ENCODE measurements around the gene LIMS2.
A peak's percentile ranks its signal among the peaks of the same experiment; 100 is the strongest.

The LIMS2 gene

DNA sequence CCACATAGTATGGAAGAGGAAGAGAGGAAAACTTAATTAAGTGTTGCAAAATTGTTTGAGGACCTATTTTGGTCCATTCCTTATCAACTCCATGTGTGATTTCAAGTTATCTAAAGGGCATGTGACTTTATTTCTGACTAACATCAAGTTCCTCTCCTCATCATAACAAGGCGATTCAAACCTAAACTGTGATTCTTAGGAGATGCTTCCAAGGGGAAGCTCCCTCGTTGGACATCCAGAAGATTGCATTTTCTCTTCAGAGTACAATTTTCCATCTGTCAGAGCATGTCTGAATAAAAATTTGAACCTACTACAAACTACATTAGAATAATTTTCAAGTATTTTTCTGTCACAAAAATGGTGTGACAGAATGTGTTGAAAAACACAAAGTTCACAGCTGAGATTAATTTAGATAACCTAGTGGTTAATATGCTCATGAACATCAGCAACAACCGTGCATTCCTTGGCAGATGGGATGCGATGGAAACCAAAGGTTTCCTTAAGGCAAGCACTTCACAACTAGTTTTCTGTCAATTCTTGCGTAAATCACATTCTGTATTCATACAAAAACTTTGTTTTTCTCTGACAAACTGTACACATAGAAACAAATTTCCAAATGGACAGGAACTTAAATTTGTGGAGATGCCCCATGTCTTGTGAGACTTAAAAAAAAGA lies 30.2 kb upstream of the LIMS2 start:
- Mint-ChIP-seq H3K27ac (no peak overlapping the region), H3K9me3 (no peaks in the 10 kb centered on the region), H3K27me3 (no peaks in the 10 kb centered on the region), H3K36me3 (ENCODE audit: low read depth) (peaks cover 63% of the 10 kb centered on the region), H3K4me3 (no peak overlapping the region), H3K4me1 (ENCODE audit: low read depth) (peaks cover 41% of the 10 kb centered on the region)

DNA sequence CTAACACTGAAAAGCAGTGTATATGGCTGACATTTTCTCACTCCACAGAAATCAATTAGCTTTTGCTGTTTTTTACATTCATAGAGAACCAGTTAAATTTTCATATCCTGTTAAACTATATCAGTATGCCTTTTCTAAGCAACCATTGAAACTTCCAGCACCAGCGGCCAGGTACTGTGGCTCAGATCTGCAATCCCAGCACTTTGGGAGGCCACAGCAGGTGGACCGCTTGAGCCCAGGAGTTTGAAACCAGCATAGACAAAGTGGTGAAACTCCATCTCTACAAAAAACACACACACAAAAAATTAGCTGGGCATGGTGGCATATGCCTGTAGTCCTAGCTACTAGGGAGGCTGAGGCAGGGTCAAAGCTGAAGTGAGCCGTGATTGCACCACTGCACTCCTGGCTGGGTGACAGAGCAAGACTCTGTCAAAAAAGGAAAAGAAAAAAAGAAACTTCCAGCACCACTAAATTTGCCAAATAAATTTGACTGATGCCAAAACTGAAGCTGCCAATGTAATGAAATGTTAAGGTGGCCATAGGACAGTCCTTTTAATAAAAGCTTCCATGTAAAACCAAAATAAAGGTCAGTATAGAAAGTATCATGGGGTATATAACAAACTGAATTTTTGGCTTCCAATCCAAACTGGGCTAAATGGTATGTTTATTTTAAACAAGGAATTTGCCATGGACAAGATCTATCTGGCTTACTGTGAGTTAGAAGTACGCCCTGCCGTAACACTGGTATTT lies 29.5 kb upstream of the LIMS2 start:
- Mint-ChIP-seq H3K27me3 (no peaks in the 10 kb centered on the region), H3K27ac (no peak overlapping the region), H3K36me3 (ENCODE audit: low read depth) (peaks cover 63% of the 10 kb centered on the region), H3K4me3 (no peak overlapping the region), H3K9me3 (no peaks in the 10 kb centered on the region), H3K4me1 (ENCODE audit: low read depth) (peaks cover 46% of the 10 kb centered on the region)

DNA sequence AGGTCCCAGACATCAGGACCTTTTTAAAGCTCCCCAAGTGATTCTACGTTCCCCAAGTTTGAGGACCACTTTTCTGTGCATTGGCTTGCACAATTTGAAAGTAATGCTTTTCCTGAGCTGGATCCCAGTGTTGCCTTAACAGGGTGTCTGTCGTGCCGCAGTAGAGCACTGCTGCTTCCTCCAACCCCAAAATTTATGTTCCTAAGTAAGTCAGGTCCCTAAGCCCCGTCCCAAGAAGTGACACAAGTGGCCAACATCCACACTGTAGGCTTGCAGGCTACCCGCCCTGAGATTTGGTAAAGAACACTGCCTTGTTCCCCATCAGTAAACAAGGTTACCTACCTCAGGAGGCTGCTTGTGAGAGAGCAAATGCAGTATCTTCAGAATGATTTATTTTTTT lies 28.0 kb upstream of the LIMS2 start:
- Mint-ChIP-seq H3K4me3 (peak overlapping the region; percentile 89), H3K27me3 (no peaks in the 10 kb centered on the region), H3K9me3 (no peaks in the 10 kb centered on the region), H3K36me3 (ENCODE audit: low read depth) (peaks cover 51% of the 10 kb centered on the region), H3K4me1 (ENCODE audit: low read depth) (peaks cover 46% of the 10 kb centered on the region), H3K27ac (no peak overlapping the region)

DNA sequence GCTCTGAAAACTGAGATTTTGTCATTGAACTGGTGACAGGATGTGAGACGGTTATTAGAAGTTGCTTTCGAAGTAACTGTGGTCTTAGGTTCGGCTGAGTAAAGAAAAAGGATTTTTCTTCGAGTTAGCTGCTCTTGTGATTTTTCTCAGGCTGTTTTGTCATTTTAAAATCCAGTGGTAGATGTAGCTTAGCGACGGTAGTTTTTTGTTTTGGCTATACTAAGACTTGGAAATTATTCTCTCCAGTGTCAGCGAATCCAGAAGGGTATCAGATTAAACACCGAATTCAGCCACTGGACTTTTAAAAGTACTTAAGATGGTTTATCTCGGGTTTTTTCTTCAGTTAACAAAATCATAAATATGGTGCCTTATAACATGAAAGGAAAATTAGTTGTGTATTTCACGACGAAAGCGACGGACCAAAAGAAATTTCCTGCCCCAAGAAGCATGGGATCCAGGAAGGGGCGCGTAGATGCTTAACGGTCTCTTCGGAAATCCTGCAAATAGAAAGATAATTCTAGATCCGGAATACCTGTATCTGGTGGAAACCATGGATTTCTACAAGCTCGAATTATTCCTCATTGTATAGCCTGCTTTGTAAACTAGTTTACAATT lies 27.2 kb upstream of the LIMS2 start:
- H3K36me3 Mint-ChIP-seq (ENCODE audit: low read depth) = peaks cover 49% of the 10 kb centered on the region
- H3K9me3 Mint-ChIP-seq = no peaks in the 10 kb centered on the region
- peaks cover 46% of the 10 kb centered on the region for H3K4me1 Mint-ChIP-seq (ENCODE audit: low read depth)
- no peaks in the 10 kb centered on the region for H3K27me3 Mint-ChIP-seq
- H3K27ac Mint-ChIP-seq = peak overlapping the region; percentile 92
- H3K4me3 Mint-ChIP-seq = peak overlapping the region; percentile 89

DNA sequence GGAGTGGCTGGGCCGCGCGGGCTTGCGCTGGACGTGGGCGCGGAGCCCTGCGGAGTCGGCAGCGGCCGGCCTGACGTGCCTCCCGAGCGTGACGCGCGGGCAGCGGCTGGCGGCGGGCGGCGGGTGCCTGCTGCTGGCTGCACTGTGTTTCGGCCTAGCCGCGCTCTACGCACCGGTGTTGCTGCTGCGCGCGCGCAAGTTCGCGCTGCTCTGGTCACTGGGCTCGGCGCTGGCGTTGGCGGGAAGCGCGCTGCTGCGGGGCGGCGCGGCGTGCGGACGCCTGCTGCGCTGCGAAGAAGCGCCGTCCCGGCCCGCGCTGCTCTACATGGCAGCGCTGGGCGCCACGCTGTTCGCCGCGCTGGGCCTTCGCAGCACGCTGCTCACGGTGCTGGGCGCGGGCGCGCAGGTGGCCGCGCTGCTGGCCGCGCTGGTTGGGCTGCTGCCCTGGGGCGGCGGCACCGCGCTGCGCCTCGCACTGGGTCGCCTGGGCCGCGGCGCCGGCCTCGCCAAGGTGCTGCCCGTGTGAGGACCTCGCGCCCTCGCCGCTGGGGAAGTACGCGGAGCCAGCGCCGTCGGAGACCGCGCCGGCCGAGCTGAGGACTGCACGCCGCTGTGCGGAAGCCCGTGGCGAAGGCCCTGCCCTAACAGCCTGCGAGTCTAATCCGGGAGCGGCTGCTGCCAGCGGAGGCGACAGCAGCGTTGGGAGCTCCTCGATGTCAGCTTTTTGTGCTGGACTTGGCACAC lies 26.5 kb upstream of the LIMS2 start:
- peaks cover 46% of the 10 kb centered on the region for H3K4me1 Mint-ChIP-seq (ENCODE audit: low read depth)
- H3K9me3 Mint-ChIP-seq = no peaks in the 10 kb centered on the region
- no peaks in the 10 kb centered on the region for H3K27me3 Mint-ChIP-seq
- H3K4me3 Mint-ChIP-seq = peak overlapping the region; percentile 90
- peaks cover 46% of the 10 kb centered on the region for H3K36me3 Mint-ChIP-seq (ENCODE audit: low read depth)
- peak overlapping the region; percentile 92 for H3K27ac Mint-ChIP-seq

DNA sequence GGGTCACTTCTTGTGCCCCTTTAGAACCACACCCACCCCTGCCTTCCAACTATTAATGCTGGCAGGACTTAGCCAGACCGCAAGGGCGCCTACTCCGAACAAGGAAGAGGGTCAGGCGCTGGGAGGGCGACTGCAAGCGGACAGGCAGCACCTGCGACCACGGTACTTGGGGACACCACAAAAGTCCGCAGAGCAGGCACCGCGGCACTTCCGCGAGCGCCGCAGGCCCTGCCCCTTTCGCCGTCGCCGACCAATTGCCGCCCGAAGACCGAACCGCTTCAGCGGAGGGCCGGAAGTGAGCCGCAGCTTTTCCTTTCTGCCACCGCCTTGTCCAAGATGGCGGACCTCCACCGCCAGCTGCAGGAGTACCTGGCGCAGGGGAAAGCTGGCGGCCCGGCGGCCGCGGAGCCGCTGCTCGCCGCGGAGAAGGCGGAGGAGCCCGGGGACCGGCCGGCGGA lies 25.9 kb upstream of the LIMS2 start, which contains the start of gene SFT2D3:
Gene SFT2D3, plus strand, starts transcription at position 305 of the 458 bp plus-strand sequence. Its CDS starts 32 bp downstream, at position 337.
- H3K27ac Mint-ChIP-seq = peak within 1 kb of the TSS; percentile 92
- H3K36me3 Mint-ChIP-seq (ENCODE audit: low read depth) = peaks cover 40% of the 10 kb centered on the region
- no peaks in the 10 kb centered on the region for H3K9me3 Mint-ChIP-seq
- H3K4me1 Mint-ChIP-seq (ENCODE audit: low read depth) = peaks cover 46% of the 10 kb centered on the region
- H3K27me3 Mint-ChIP-seq = no peaks in the 10 kb centered on the region
- H3K4me3 Mint-ChIP-seq = peak within 1 kb of the TSS; percentile 90

DNA sequence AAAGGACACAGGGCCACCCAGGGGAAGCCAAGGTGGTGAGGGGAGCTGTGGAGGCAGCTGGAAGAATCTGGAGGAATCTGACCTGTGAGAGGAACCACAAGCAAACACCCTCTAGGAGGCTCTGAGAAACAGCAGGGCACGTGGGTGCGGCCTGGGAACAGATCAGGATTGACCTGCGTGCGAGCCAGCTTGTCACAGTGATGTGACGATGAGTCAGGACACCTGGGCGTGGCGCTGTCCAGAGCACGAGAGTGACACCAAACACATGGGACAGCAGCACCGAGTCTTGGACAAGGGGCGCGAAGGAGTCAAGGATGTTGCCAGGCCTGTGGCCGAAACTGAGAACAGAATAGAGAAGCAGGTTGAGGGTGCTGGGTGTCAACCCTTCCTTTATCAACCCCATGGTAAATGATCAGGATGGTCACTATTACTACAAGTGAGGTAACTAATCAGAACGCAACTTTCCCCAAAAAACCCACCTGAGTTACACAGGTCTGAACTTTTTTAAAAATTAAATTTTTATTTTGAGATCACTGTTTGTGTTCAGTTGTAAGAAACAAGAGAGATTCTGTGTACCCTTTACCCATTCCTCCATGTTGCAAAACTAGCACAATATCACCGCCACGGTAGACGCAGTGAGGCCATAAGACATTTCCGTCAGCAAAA lies 25.3 kb upstream of the LIMS2 start:
- Mint-ChIP-seq H3K27ac (peak overlapping the region; percentile 89), H3K4me1 (ENCODE audit: low read depth) (peaks cover 46% of the 10 kb centered on the region), H3K27me3 (no peaks in the 10 kb centered on the region), H3K4me3 (peak overlapping the region; percentile 90), H3K36me3 (ENCODE audit: low read depth) (peaks cover 34% of the 10 kb centered on the region), H3K9me3 (no peaks in the 10 kb centered on the region)

DNA sequence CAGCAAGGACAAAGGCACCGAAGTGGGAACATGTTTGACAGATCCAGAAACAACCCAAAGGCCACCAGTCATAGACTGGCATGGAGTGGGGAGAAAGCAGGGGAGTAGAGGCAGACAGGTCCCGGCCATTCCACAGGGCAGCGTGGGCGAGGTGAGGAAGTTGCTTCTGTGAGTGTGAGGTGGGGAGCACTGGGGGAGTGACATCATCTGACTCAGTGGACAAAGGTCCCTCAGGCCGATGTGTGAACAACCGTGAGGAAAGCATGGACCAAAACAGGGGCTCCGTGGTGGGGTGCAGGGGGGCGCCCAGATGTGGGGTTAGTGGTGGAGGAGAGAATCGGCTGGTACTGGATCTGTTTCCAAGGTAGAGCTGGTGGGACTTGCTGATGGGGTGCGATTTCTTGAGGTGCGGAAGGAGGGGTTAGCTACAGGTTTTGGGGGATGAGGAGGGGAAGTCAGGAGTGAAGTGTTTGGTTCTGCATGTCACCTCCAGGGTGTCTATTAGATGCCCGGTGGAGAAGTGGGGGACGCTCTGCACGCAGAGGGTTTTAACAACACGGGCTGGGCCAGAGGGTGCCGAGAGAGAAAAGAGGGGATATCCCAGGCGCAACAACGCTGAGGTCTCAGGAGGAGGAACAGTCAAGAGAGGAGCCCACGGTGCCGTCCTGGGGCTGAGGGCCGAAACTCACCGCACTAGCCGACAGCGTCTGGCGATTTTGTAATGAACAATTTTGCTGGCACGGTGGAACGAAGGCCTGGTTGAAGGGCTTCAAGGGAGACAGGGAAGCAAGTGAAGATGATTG lies 23.4 kb upstream of the LIMS2 start:
- Mint-ChIP-seq H3K4me1 (ENCODE audit: low read depth) (peaks cover 30% of the 10 kb centered on the region), H3K4me3 (no peak overlapping the region), H3K27ac (no peak overlapping the region), H3K27me3 (no peaks in the 10 kb centered on the region), H3K36me3 (ENCODE audit: low read depth) (peaks cover 15% of the 10 kb centered on the region), H3K9me3 (no peaks in the 10 kb centered on the region)

DNA sequence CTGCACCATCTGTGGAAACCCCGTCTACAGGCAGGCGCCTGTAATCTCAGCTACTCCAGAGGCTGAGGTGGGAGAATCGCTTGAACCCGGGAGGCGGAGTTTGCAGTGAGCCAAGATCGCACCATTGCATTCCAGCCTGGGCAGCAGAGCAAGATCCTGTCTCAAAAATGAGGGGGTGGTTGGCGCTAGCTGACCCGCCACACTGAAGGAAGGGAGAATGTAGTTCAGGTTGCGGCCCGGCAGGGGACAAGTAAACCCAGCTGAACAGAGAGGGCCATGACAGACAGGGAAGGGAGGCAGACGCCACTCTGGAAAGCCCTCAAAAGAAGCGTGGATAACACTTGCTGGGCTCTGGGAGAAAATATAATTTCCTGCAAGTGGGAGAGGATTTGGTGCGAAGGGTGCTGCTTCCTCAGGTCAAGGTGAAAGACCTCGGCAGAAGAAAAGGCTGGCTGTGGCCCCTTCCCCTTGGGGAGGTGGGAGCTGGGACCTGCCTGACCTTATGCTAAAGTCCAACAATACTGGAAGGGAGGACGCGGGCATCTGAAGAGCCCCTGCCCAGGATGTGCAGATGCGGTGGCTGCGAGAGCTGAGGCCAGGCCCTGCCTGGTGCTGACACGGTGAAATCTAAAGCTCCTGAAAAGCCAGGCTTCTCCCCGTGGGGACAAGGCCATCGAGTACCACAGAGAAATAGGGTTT lies 22.3 kb upstream of the LIMS2 start:
- H3K4me3 Mint-ChIP-seq = no peak overlapping the region
- peaks cover 6% of the 10 kb centered on the region for H3K36me3 Mint-ChIP-seq (ENCODE audit: low read depth)
- H3K9me3 Mint-ChIP-seq = no peaks in the 10 kb centered on the region
- no peak overlapping the region for H3K27ac Mint-ChIP-seq
- no peaks in the 10 kb centered on the region for H3K27me3 Mint-ChIP-seq
- peaks cover 18% of the 10 kb centered on the region for H3K4me1 Mint-ChIP-seq (ENCODE audit: low read depth)

DNA sequence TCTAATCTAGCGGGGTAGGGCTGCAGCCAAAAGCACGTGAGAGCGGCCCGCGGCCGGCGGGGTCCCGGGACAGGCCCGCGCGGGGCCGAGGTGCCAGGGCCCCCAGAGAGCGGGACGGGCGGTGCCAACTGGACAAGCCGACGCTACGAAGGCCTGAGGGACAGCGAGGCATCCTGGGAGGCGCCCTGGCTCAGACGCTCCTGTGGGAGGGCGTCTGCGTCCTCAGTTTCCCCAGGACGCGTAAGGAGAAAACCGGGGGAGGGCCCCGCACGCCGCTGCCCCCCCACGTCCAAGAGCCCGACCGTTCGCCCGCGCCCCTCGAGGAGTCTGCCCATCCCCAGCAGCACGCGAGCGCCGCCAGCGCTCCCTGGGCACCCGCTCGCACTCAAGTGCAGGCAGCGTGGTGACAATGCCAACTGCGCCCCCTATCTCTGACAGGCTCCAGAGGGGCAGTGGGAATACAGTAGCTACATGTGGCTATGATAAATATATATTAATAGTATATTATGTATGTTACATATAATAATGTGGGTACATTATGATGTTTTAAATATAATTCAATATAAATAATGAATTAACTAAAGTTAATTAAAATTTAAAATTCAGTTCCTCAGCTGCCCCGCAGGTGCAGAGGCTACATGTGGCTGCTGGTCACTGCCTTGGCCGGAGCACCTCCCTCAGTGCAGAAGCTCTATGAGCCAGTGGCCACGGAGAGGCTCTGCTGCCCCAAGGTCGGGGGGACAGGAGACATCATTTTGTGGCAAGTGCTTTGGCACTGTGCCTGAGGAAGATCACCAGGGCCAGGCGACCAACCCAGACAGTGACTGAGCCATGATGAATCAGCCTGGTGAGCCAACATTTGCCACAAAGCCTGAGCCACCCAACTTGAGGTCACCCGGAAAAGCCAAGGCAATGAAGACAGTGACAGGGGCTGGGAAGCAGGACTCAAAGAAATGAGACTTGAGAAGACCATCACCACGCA lies 20.5 kb upstream of the LIMS2 start:
- H3K27ac Mint-ChIP-seq = no peak overlapping the region
- no peak overlapping the region for H3K4me3 Mint-ChIP-seq
- H3K9me3 Mint-ChIP-seq = peaks cover 8% of the 10 kb centered on the region
- peaks cover 7% of the 10 kb centered on the region for H3K36me3 Mint-ChIP-seq (ENCODE audit: low read depth)
- H3K27me3 Mint-ChIP-seq = no peaks in the 10 kb centered on the region
- H3K4me1 Mint-ChIP-seq (ENCODE audit: low read depth) = peaks cover 8% of the 10 kb centered on the region

DNA sequence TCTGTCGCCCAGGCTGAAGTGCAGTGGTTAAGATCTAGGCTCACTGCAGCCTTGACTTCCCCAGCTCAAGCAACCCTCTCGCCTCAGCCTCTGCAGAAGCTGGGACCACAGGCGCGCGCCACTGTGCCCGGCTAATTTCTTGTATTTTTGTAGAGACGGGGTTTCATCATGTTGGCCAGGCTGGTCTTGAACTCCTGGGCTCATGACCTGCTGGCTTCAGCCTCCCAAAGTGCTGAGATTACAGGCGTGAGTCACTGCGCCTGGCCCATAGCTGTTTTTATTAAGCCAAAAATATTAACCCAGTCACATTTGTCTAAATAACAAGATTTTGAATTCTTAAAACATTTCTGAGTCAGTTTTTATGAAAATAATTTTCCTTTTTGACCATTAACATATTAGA lies 19.7 kb upstream of the LIMS2 start:
- peaks cover 9% of the 10 kb centered on the region for H3K9me3 Mint-ChIP-seq
- no peak overlapping the region for H3K27ac Mint-ChIP-seq
- H3K4me3 Mint-ChIP-seq = no peak overlapping the region
- H3K4me1 Mint-ChIP-seq (ENCODE audit: low read depth) = no peaks in the 10 kb centered on the region
- H3K36me3 Mint-ChIP-seq (ENCODE audit: low read depth) = peaks cover 8% of the 10 kb centered on the region
- no peaks in the 10 kb centered on the region for H3K27me3 Mint-ChIP-seq

DNA sequence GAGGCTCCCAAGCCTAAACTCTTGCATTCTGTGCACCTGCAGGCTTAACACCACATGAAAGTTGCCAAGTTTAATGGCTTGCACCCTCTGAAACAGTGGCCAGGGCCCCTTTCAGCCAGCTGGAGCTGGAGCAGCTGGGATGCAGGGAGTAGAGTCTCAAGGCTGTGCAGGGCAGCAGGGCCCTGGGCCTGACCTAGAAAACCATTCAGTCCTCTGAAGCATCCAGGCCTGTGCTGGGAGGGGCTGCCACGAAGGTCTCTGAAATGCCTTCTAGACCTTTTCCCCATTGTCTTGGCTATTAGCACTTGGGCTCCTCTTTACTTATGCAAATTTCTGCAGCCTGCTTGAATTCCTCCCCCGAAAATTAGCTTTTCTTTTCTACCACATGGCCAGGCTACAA lies 15.4 kb upstream of the LIMS2 start:
- Mint-ChIP-seq H3K36me3 (ENCODE audit: low read depth) (peaks cover 8% of the 10 kb centered on the region), H3K9me3 (peaks cover 18% of the 10 kb centered on the region), H3K4me1 (ENCODE audit: low read depth) (no peaks in the 10 kb centered on the region), H3K27ac (no peak overlapping the region), H3K27me3 (peaks cover 4% of the 10 kb centered on the region), H3K4me3 (no peak overlapping the region)
